B cell (primary cell): ENCODE measurements around the gene SUPT7L. TPM values are rescaled to one million over a fixed set of nuclear protein-coding genes. Genes with fewer than 3 reads are reported as not detected.

Source experiments
- ATAC-seq: fragments of 200-7000 bp; cut with Tn5 transposase; one replicate; pipeline ENCODE4 v1.10.0; 2021; ENCODE audit warnings: low read depth, mild to moderate bottlenecking, moderate number of reproducible peaks, moderate library complexity
- CTCF ChIA-PET: fragments of 350-600 bp; sonication (Branson Sonifier 250); formaldehyde crosslinking; loops from one replicate; lab custom pipeline; 2021; ENCODE audit warnings: antibody characterized with exemption, inconsistent platforms; lab: Charles Lee
- POLR2A ChIA-PET: fragments of 350-600 bp; sonication (Branson Sonifier 250); formaldehyde crosslinking; loops from one replicate; lab custom pipeline; 2021; ENCODE audit warnings: antibody characterized with exemption; lab: Charles Lee
- DNase-seq: peaks from one replicate; pipeline ENCODE4 v3.0.0; 2013
- H2AFZ ChIP-seq: 2 replicates; pipeline ENCODE4 v1.6.1; 2012; ENCODE audit warnings: mild to moderate bottlenecking, low read depth, low read length; ENCODE audit not compliant: insufficient read depth, poor library complexity, severe bottlenecking
- H3K27ac ChIP-seq, 2 donors: 1 replicate in 1 of 2; 2 replicates in 1 of 2; pipeline ENCODE4 v1.5.1; 2012 to 2013; ENCODE audit warnings: low read length in 2 of 2, mild to moderate bottlenecking in 2 of 2, moderate library complexity in 1 of 2
- H3K27me3 ChIP-seq, 4 experiments: fragments of 200-600 bp in 1 of 4; sonication (generic) in 1 of 4; replicated peaks in 1 of 4; 1 replicate in 2 of 4; 2 replicates in 2 of 4; pipeline versions ENCODE4 v1.6.1 to v1.7.0; 2013 to 2016; ENCODE audit warnings: low read length in 3 of 4, mild to moderate bottlenecking in 2 of 4, mixed read lengths in 1 of 4, moderate library complexity in 1 of 4; ENCODE audit not compliant: insufficient read depth in 4 of 4, control insufficient read depth in 3 of 4; ENCODE audit errors: control extremely low read depth in 1 of 4
- H3K36me3 ChIP-seq, 2 experiments: replicated peaks in 1 of 2; 1 replicate in 1 of 2; 2 replicates in 1 of 2; pipeline versions ENCODE4 v1.6.1 to v1.7.1; 2013; ENCODE audit warnings: low read length in 1 of 2; ENCODE audit not compliant: insufficient read depth in 2 of 2, control insufficient read depth in 1 of 2; ENCODE audit errors: control extremely low read depth in 1 of 2, extremely low read depth in 1 of 2
- H3K4me1 ChIP-seq, 2 donors: fragments of 200-600 bp in 1 of 2; sonication (generic) in 1 of 2; 1 replicate in 1 of 2; 2 replicates in 1 of 2; pipeline versions ENCODE4 v1.5.1 to v1.6.1; 2013 to 2017; ENCODE audit warnings: low read length in 2 of 2; ENCODE audit not compliant: control insufficient read depth in 2 of 2, insufficient read depth in 2 of 2
- H3K4me2 ChIP-seq: replicated peaks from 2 replicates; pipeline ENCODE3; 2012; ENCODE audit warnings: mild to moderate bottlenecking, low read depth, low read length; ENCODE audit not compliant: poor library complexity, severe bottlenecking
- H3K4me3 ChIP-seq, 5 experiments: fragments of 200-600 bp in 1 of 5; sonication (generic) in 1 of 5; 1 replicate in 3 of 5; 2 replicates in 2 of 5; pipeline versions ENCODE4 v1.5.1 to v1.7.0; 2011 to 2016; ENCODE audit warnings: low read length in 4 of 5, mild to moderate bottlenecking in 4 of 5, low read depth in 2 of 5, control low read depth in 1 of 5, moderate library complexity in 1 of 5; ENCODE audit not compliant: insufficient read depth in 1 of 5; ENCODE audit errors: control extremely low read depth in 1 of 5, extremely low read depth in 1 of 5
- H3K79me2 ChIP-seq: fragments of 200-600 bp; sonication (generic); one replicate; pipeline ENCODE4 v1.6.0; 2016; ENCODE audit warnings: low read length; ENCODE audit not compliant: control insufficient read depth, insufficient read depth
- H3K9ac ChIP-seq: fragments of 200-600 bp; sonication (generic); 2 replicates; pipeline ENCODE4 v1.6.1; 2017; ENCODE audit warnings: mild to moderate bottlenecking, low read length, moderate library complexity
- H3K9me3 ChIP-seq, 3 donors: one replicate each; pipeline versions ENCODE4 v1.6.1 to v1.7.1; 2013; ENCODE audit warnings: low read length in 2 of 3; ENCODE audit not compliant: control insufficient read depth in 2 of 3, insufficient read depth in 1 of 3; ENCODE audit errors: control extremely low read depth in 1 of 3
- H4K20me1 ChIP-seq: 2 replicates; pipeline ENCODE4 v1.6.0; 2012; ENCODE audit warnings: mild to moderate bottlenecking, low read length; ENCODE audit not compliant: insufficient read depth, control insufficient read depth, poor library complexity, severe bottlenecking
- H3K27ac Mint-ChIP-seq: one replicate; pipeline ENCODE4 v1.8.0; 2021; ENCODE audit warnings: mixed read lengths
- H3K27me3 Mint-ChIP-seq: one replicate; pipeline ENCODE4 v1.8.0; 2021; ENCODE audit warnings: mixed read lengths
- H3K4me1 Mint-ChIP-seq: one replicate; pipeline ENCODE4 v1.8.0; 2021; ENCODE audit warnings: mixed read lengths
- H3K4me3 Mint-ChIP-seq: one replicate; pipeline ENCODE4 v1.8.0; 2021; ENCODE audit warnings: mixed read lengths
- H3K9me3 Mint-ChIP-seq: one replicate; pipeline ENCODE4 v1.8.0; 2022; ENCODE audit warnings: mixed read lengths; ENCODE audit not compliant: insufficient read depth
- EZH2 ChIP-seq: IDR thresholded peaks from 2 replicates; pipeline ENCODE4 v1.6.1; 2012; ENCODE audit warnings: borderline replicate concordance, low read depth, mild to moderate bottlenecking, moderate library complexity, low read length; ENCODE audit not compliant: insufficient read depth, poor library complexity, severe bottlenecking
- intact Hi-C: fragments of 100-400 bp; cut with micrococcal nuclease; formaldehyde crosslinking; loops from one replicate; pipeline ENCODE4 v1.10.0; 2022
- polyA plus RNA-seq: library from polyadenylated mRNA; depleted of rRNA; stranded (reverse); fragments of >200 nt; gene quantifications from 2 replicates; pipeline ENCODE4 v1.2.3, GENCODE V29; 2012
- total RNA-seq, 2 donors: library from RNA; stranded (reverse); fragments of 120-200 nt in 1 of 2; gene quantifications; 1 replicate in 1 of 2; 2 replicates in 1 of 2; pipeline versions ENCODE4 v1.2.3 to v1.2.4, GENCODE V29; 2013 to 2022
- TF ChIP-seq, protein P1 (sequence below): fragments of 200-600 bp; IDR thresholded peaks from one replicate; pipeline ENCODE4 v1.8.0; 2022; ENCODE audit warnings: antibody characterized with exemption, mild to moderate bottlenecking

The SUPT7L gene
- total and polyA plus RNA-seq, 2 donors (not counting 1 experiment from before 2014, with no cell fraction given) = 40.2 to 42.4 TPM

GRCh38 chr2:27647289-27647688, 16.1 kb downstream of the SUPT7L start:
- Histone ChIP-seq H3K4me3 (no peak overlapping the region), H3K36me3 (peaks cover 16 to 47% of the 10 kb centered on the region in 2 experiments), H3K27me3 (no peaks in the 10 kb centered on the region), H3K9me3 (no peaks in the 10 kb centered on the region), H3K4me2 (no peak overlapping the region), H3K9ac (no peak overlapping the region), H2AFZ (no peak overlapping the region), H4K20me1 (no peaks in the 10 kb centered on the region), H3K79me2 (no peaks in the 10 kb centered on the region), H3K27ac (no peak overlapping the region), H3K4me1 (no peaks in the 10 kb centered on the region)
- Mint-ChIP-seq H3K9me3 (no peaks in the 10 kb centered on the region), H3K4me3 (no peak overlapping the region), H3K4me1 (no peaks in the 10 kb centered on the region), H3K27me3 (no peaks in the 10 kb centered on the region), H3K27ac (no peak overlapping the region)
- intact Hi-C loops = no loop called here
- no peak for DNase-seq
- no peak for ATAC-seq
- CTCF ChIA-PET = interaction anchor here (1.5 kb wide), 1 partner anchor 36 kb away, joined by 3 read pairs; no protein-coding TSS in a partner anchor
- TF ChIP-seq EZH2 = no peak
- TF ChIP-seq, protein P1, sequence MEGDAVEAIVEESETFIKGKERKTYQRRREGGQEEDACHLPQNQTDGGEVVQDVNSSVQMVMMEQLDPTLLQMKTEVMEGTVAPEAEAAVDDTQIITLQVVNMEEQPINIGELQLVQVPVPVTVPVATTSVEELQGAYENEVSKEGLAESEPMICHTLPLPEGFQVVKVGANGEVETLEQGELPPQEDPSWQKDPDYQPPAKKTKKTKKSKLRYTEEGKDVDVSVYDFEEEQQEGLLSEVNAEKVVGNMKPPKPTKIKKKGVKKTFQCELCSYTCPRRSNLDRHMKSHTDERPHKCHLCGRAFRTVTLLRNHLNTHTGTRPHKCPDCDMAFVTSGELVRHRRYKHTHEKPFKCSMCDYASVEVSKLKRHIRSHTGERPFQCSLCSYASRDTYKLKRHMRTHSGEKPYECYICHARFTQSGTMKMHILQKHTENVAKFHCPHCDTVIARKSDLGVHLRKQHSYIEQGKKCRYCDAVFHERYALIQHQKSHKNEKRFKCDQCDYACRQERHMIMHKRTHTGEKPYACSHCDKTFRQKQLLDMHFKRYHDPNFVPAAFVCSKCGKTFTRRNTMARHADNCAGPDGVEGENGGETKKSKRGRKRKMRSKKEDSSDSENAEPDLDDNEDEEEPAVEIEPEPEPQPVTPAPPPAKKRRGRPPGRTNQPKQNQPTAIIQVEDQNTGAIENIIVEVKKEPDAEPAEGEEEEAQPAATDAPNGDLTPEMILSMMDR = no peak
- POLR2A ChIA-PET = no interaction called here

DNA sequence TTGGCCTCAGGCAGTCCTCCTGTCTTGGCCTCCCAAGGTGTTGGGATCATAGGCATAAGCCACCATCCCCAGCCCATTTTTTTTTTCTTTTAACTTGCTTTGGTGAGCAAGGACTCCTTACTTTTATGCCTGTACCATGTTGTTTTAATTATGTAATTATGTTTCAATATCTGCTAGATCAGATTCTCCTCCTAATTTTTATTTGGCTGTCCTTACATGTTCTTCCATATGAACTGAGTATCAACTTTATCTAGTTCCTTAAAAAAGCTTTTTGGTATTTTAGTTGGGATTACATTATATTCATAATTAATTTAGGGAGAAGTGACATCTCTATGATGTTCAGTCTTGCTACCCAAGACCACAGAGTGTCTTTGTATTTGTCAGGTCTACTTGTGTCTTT, 18.2 kb downstream of the SUPT7L start:
- H2AFZ ChIP-seq = no peak overlapping the region
- Mint-ChIP-seq H3K27me3 (no peaks in the 10 kb centered on the region), H3K27ac (no peak overlapping the region), H3K9me3 (no peaks in the 10 kb centered on the region), H3K4me1 (no peaks in the 10 kb centered on the region), H3K4me3 (no peak overlapping the region)
- H3K4me1 ChIP-seq = no peaks in the 10 kb centered on the region
- H3K27ac ChIP-seq = no peak overlapping the region
- ATAC-seq (no peak), DNase-seq (no peak)
- ChIA-PET POLR2A (no interaction called here), CTCF (no interaction called here)
- H3K79me2 ChIP-seq = no peaks in the 10 kb centered on the region
- TF ChIP-seq EZH2 = no peak
- TF ChIP-seq, protein P1 = no peak
- H4K20me1 ChIP-seq = no peaks in the 10 kb centered on the region
- no peaks in the 10 kb centered on the region for H3K27me3 ChIP-seq
- peaks cover 29 to 48% of the 10 kb centered on the region in 2 experiments for H3K36me3 ChIP-seq
- H3K4me2 ChIP-seq = no peak overlapping the region
- H3K9ac ChIP-seq = no peak overlapping the region
- H3K9me3 ChIP-seq = no peaks in the 10 kb centered on the region
- H3K4me3 ChIP-seq = no peak overlapping the region
- intact Hi-C loops = no loop called here
